NCI-H146 (cell line): ENCODE measurements around the gene BPI.
"Not testable (repeated sequence)": the region's sequence is repeated elsewhere in the genome, so short reads cannot be mapped to it uniquely, and the experiment has no call there.

Experiments
- DNase-seq: peaks from one replicate; lab custom pipeline; 2025; lab: John Stamatoyannopoulos, UW

Gene BPI

GRCh38 chr20:38278131-38278530 lies 25.8 kb upstream of the BPI start:
- DNase-seq = peak; percentile 91

DNA sequence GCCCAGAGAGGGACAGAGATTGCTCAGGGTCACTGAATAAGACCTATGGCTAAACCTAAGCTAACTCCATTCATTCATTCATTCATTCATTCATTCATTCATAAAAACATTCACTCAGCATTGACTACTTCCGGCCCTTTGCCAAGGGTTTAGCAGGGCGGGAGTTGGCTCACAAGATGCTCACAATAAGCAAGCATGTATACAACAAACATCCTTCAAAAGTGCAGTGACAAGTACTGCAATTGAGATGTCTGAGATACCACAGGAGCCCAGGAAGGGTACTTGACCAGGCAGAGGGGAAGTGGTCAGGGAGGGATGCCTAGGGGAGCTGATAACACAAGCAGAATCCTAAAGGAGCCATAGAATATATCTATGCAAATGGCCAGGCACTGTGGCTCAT lies 25.2 kb upstream of the BPI start:
- no peak for DNase-seq

DNA sequence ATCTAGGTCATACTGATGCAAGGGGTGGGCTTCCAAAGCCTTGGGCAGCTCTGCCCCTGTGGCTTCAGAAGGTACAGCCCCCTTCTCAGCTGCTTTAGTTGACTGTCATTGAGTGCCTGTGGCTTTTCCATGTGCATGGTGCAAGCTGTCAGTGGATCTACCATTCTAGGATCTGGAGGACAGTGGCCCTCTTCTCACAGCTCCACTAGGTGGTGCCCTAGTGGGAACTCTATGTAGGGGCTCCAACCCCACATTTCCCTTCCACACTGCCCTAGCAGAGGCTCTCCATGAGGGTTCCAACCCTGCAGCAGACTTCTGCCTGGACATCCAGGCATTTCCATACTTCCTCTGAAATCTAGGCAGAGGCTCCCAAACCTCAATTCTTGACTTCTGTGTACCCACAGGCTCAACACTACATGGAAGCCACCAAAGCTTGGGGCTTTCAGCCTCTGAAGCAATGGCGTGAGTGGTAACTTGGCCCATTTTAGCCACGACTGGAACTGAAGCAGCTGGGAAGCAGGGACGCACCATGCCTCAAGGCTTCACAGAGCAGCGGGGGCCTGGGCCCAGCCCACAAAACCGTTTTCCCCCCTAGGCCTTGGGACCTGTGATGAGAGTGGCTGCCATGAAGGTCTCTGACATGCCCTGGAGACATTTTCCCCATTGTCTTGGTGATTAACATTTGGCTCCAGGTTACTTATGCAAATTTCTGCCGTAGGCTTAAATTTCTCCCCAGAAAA lies 22.6 kb upstream of the BPI start:
- not testable (repeated sequence) for DNase-seq

GRCh38 chr20:38283236-38283635 lies 20.7 kb upstream of the BPI start:
- DNase-seq = no peak

DNA sequence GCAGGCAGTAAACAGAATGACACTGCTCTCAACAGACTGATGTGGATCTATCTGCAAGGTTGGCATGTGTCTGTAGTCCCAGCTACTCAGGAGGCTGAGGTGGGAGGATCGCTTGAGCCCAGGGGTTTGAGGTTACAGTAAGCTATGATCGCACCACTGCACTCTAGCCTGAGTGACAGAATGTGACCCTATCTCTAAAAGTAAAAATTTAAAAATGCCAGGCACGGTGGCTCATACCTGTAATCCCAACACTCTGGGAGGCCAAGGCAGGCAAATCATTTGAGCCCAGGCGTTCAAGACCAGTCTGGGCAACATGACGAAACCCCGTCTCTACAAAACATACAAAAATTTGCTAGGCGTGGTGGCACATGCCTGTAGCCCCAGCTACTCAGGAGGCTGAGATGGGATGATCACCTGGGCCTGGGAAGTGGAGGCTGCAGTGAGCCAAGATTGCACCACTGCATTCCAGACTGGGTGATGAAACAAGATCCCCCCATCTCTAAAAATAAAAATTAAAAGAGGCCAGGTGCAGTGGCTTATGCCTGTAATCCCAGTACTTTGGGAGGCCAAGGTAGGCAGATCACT lies 19.8 kb upstream of the BPI start:
- DNase-seq = not testable (repeated sequence)

- no peak for DNase-seq
Observed at GRCh38 chr20:38284893-38285444, 19.0 kb upstream of the BPI start.

GRCh38 chr20:38286586-38287531 lies 17.1 kb upstream of the BPI start:
- peak; percentile 65 for DNase-seq

GRCh38 chr20:38290829-38291814 lies 12.8 kb upstream of the BPI start:
- DNase-seq = peak; percentile 71

DNA sequence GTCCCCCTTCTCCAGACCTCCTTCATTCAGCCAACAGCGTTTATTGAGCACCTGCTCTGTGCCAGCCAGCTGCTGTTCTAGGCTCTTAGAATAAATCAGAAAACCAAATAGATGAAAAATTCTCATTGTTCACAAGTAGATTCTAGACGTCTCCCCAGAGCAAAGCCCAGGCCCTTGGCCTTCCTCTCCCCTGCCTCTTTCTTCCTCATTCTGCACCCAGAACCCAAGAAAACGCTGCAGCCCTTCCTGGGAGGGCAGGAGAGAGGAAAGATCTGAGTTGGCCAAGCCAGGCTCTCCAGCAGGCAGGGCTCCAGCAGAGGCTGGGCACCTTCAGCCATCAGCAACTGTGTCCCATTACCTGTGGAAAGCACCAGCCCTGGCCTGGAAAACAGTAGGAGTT lies 12.0 kb upstream of the BPI start:
- DNase-seq = no peak

GRCh38 chr20:38293491-38294065 lies 10.4 kb upstream of the BPI start:
- no peak for DNase-seq

- no peak for DNase-seq
Observed at GRCh38 chr20:38294076-38294591, 9.8 kb upstream of the BPI start.

GRCh38 chr20:38295811-38296210 lies 8.1 kb upstream of the BPI start:
- DNase-seq = no peak

DNA sequence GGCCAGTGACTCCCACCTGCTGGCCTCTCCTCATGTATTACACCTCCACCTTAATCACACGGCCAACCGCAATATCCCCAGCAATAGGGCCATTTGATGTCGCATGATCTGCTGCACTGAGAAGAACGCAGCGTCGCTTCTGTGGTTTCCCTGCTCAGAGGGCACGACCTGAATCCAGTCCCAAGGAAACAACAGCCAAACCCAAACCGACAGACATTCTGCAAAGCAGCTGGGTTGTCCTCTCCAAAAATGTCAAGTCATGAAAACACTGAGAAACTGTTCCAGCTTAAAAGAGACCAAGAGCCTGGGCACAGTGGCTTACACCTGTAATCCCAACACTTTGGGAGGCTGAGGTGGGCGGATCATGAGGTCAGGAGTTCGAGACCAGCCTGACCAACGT lies 7.5 kb upstream of the BPI start:
- DNase-seq = no peak

- DNase-seq = no peak
Observed at GRCh38 chr20:38297916-38298674, 5.9 kb upstream of the BPI start.

- no peak for DNase-seq
Observed at GRCh38 chr20:38298768-38299288, 5.1 kb upstream of the BPI start.

DNA sequence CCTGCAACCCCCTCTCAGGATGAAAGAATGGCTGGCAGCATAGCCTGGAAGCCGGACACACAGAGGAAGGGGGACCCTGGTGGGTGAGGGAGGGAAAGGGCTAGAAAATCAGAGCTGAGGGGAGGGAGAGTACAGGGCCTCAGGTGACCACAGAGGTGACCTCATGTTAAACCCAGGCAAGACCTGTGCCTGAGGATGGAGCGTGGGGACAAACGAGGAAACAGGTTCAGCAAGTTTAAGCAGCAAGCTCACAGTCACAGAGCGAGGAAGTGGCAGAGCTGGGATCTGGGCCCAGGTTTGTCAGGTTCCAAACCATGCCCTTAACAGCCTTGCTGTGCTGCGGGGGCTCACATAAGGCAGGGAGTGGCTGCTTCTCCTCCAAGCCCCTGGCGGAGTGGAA lies 4.0 kb upstream of the BPI start:
- no peak for DNase-seq

DNA sequence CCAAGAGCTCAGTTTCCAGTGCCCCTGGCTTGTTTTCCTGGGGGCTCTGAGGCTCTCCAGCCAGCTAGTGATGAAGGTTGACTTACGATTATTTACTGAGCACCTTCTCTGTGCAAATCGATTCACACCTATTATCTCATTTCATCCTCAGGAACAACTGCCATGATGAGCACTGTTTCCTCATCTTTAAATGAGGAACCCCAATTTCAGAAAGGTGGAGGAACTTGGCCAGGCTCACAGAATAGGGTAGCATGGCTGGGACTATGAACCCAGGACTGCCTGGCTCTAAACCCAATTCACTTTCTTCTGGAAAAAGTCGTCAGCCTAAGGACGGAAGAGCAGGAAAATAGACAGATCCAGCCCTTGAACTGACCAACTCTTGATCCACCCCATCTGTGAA lies 3.5 kb upstream of the BPI start:
- DNase-seq = no peak

DNA sequence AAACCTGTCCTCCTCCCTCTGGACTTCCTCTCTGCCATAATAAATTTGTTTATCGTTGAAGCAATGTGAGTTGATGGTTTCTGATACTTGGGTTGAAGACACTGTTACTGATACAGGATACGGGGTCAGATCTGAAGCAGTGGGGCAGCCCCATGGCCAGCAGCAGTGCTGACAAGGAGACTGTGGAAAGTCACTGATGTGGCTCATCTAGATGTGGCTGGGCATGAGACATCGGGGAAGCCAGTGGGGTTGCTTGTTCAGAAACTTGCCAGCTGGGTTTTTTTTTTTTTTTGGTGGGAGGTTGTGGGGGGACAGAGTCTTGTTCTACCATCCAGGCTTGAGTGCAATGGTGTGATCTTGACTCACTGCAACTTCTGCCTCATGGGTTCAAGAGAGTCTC lies 2.6 kb upstream of the BPI start:
- no peak for DNase-seq

- peak; percentile 38 for DNase-seq
Observed at GRCh38 chr20:38302786-38303185, 1.2 kb upstream of the BPI start.
